VCaP (cell line): Measurements from ENCODE around the gene SP6.
A peak's percentile ranks its signal among the peaks of the same experiment; 100 is the strongest.

Source experiments
- H3K27ac ChIP-seq: fragments of 450-650 bp; 2 replicates; pipeline ENCODE4 v1.5.1; 2017
- TF ChIP-seq, protein P1 (sequence below): fragments of 450-650 bp; conservative IDR thresholded peaks from 2 replicates; pipeline ENCODE4 v1.5.1; 2017; ENCODE audit warnings: mild to moderate bottlenecking, moderate library complexity

The SP6 gene

DNA sequence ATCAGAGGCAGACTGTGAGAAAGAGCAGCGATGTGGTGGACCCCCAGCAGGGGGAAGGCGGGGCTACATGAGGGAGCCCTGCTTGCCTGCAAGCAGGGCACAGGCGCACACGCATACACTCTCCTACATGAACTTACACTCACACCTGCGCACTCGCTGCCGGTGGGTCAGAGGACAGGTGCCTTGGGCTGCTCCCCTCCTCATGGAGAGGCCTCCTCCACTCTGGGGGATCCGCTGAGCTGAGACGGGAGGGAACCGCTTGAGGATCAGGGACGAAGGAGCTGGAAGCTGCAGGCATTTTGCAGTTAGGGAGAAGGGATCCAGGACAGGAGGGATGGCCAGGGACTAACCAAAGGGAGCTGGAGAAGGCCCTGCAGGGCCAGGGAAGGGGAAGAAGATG is 43.5 kb downstream of the SP6 start:
- TF ChIP-seq, protein P1, sequence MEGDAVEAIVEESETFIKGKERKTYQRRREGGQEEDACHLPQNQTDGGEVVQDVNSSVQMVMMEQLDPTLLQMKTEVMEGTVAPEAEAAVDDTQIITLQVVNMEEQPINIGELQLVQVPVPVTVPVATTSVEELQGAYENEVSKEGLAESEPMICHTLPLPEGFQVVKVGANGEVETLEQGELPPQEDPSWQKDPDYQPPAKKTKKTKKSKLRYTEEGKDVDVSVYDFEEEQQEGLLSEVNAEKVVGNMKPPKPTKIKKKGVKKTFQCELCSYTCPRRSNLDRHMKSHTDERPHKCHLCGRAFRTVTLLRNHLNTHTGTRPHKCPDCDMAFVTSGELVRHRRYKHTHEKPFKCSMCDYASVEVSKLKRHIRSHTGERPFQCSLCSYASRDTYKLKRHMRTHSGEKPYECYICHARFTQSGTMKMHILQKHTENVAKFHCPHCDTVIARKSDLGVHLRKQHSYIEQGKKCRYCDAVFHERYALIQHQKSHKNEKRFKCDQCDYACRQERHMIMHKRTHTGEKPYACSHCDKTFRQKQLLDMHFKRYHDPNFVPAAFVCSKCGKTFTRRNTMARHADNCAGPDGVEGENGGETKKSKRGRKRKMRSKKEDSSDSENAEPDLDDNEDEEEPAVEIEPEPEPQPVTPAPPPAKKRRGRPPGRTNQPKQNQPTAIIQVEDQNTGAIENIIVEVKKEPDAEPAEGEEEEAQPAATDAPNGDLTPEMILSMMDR = no peak
- no peak overlapping the region for H3K27ac ChIP-seq

DNA sequence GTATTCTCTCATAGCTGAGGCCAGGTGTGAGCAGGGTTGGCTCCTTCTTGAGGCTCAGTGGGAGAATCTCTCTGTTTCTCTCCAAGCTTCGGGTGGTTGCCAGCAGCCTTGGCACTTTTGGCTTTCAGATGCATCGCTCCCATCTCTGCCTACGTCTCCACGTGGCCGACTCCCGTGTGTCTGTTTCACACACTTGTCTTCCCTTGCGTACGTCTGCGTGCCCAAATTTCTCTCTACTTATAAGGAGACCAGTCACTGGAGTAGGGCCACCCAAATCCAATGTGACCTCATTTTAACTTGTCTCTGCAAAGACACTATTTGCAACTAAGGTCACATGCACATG is 44.1 kb downstream of the SP6 start:
- TF ChIP-seq, protein P1 = no peak
- H3K27ac ChIP-seq = no peak overlapping the region

DNA sequence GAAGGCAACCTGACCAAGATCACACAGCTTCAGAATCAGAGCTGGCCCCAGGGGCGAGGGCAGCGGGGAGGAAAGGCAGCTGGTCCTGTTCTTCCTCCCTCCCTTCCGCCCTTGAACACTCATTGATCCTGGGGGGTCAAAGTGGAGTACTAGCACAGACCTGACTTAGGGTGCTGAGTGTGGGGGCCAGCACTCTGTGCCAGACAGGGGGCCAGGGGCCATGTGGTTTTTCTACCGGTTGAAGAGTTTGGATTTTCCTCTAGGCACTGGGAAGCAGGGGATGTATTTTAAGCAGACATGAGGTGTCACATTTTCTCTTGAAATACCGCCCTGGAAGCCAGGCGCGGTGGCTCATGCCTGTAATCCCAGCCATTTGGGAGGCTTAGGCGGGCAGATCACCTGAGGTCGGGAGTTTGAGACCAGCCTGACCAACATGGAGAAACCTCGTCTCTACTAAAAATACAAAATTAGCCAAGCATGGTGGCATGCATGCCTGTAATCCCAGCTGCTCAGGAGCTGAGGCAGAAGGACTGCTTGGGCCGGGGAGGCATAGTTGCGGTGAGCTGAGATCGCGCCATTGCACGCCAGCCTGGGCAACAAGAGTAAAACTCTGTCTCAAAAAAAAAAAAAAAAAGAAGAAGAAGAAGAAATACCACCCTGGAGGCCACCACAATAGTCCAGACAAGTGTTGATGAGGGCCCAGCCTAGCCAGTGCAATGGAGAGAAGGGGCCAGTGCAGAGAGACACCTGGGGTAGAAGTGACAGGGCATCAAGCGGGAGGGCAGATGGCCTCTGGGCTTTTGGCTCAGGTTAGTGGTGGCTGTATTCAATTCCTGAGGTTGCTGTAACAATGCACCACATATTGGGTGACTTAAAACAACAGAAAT is 44.7 kb downstream of the SP6 start:
- TF ChIP-seq, protein P1 = no peak
- H3K27ac ChIP-seq = no peak overlapping the region

DNA sequence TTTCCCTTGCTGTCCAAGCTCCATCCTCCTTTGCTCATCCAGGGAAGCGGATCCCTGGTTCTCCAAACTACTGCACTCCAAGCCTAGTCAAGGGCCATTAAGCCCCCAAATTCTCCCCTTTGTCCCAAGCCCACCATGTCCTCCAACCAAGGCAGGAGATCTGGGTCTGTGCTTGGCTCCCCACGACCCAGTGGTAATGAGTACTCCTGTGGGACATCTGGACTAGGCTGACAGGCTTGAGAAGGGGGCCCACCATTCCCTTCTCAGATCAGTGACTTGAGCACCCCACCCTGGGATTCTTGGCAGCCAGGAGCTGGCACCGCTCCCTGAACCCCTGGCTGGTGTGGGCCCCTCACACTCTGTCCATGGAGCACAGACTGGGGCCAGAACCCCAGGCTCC is 46.5 kb downstream of the SP6 start:
- TF ChIP-seq, protein P1 = no peak
- H3K27ac ChIP-seq = no peak overlapping the region

DNA sequence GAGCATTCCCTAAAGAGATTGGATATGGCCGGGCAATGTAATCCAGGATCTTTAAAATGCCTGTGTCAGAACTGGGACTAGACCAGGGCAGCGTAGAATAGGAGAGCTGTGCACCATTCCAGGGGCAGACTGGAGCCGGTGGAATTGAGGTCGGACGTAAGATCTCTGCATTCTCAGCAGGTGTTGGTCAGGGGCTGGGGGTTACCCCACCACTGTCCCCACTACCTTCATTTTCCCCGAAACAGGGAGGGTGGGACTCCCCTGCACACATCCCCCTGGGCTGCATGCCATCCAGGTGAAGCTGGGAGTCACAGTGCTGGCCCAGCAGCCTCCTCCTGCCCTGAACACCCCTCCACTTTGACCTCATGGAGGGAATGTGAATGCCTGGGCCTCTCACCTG is 47.2 kb downstream of the SP6 start:
- H3K27ac ChIP-seq = no peak overlapping the region
- TF ChIP-seq, protein P1 = no peak

DNA sequence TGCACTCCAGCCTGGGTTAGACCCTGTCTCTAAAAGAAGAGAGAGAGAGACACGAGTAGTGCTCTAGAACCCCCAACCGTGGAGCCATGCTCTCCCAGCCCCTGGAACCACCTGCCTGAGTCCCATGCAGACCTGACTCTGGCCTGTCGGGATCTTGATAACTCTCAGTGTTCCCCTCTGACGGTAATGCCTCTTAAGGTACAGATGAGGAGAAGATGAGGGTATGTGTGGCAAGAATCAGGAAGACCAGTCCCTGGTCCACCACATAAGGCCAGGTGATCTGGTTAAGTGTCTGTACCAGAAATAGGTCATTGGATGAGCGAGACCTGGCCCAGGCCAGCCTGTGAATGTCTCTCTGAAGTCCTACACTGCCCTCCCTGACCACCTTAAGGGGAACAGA is 47.8 kb downstream of the SP6 start:
- no peak overlapping the region for H3K27ac ChIP-seq
- TF ChIP-seq, protein P1 = no peak

DNA sequence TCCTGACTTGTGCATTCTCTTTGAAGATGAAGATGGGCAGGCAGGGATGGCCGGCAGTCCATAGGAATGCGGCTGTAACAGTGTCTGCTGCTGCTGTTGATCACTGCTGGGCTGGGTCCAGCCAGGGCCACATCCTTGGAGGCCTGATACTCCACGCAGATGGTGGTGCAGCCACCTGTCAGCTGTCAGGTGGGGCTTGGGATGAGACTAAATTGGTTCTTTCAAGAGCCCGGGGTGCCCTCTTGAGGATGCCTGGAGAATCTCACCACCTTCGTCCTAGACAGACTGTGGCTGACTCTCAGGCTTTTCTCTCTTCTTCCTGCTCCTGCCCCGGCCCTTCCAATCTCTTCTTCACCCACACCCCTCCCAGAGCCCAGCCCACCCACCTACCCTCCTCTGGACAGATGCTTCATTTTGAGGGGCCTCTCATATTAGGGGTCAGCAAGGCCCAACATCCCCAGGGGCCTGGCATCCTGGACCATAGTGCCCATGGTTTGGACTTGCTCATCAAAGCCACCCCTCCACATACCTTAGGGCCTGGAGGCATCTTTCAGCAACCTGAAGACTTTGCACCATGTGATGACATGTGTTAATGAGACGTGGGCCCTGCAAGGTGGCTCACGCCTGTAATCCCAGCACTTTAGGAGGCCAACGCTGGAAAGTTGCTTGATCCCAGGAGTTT is 48.5 kb downstream of the SP6 start:
- TF ChIP-seq, protein P1 = peak; percentile 87
- no peak overlapping the region for H3K27ac ChIP-seq
